SKM-1 (cell line): ENCODE measurements around the gene BRCA1.
"Not testable (repeated sequence)": the region's sequence is repeated elsewhere in the genome, so short reads cannot be mapped to it uniquely, and the experiment has no call there.

Source experiments
- DNase-seq: peaks from one replicate; lab custom pipeline; 2025; ENCODE audit not compliant: unreplicated experiment; lab: John Stamatoyannopoulos, UW

Gene BRCA1

GRCh38 chr17:43125133-43125966 is at the start of gene BRCA1:
BRCA1 (minus strand) TSS chr17:43125364; CDS start chr17:43124096, 1,268 bp downstream.
- DNase-seq, result peak; percentile 99

GRCh38 chr17:43171586-43172487 is 46.7 kb upstream of the BRCA1 start:
- peak; percentile 65 for DNase-seq

- DNase-seq, result peak; percentile 93
These were observed 45.8 kb upstream of the BRCA1 start, which contains the start of gene NBR1 for GRCh38 chr17:43170766-43171585. NBR1 (plus strand) TSS chr17:43171214; CDS start chr17:43175800, 4,586 bp downstream.

GRCh38 chr17:43170140-43170765 is 45.1 kb upstream of the BRCA1 start:
- peak; percentile 96 for DNase-seq

- DNase-seq, result no peak
These were observed 44.5 kb upstream of the BRCA1 start for GRCh38 chr17:43169561-43170139.

- DNase-seq, result not testable (repeated sequence)
These were observed 40.8 kb upstream of the BRCA1 start for GRCh38 chr17:43165971-43166370.

- DNase-seq, result not testable (repeated sequence)
These were observed 34.8 kb upstream of the BRCA1 start for GRCh38 chr17:43159957-43160356.

GRCh38 chr17:43159232-43159631 is 34.1 kb upstream of the BRCA1 start:
- DNase-seq, result not testable (repeated sequence)

- DNase-seq, result no peak
These were observed 30.5 kb upstream of the BRCA1 start for GRCh38 chr17:43155666-43156065.

GRCh38 chr17:43153197-43153835 is 28.2 kb upstream of the BRCA1 start:
- not testable (repeated sequence) for DNase-seq

- no peak for DNase-seq
These were observed 26.8 kb upstream of the BRCA1 start for GRCh38 chr17:43151880-43152456.

- DNase-seq, result no peak
These were observed 21.5 kb upstream of the BRCA1 start for GRCh38 chr17:43146649-43147048.

- DNase-seq, result no peak
These were observed 18.0 kb upstream of the BRCA1 start for GRCh38 chr17:43143201-43143600.

GRCh38 chr17:43142153-43142552 is 17.0 kb upstream of the BRCA1 start:
- no peak for DNase-seq

- DNase-seq, result peak; percentile 75
These were observed 15.5 kb upstream of the BRCA1 start for GRCh38 chr17:43140396-43141332.

- DNase-seq, result not testable (repeated sequence)
These were observed 13.4 kb upstream of the BRCA1 start for GRCh38 chr17:43138531-43138930.

GRCh38 chr17:43136574-43136973 is 11.4 kb upstream of the BRCA1 start:
- DNase-seq, result not testable (repeated sequence)

GRCh38 chr17:43135454-43135819 is 10.3 kb upstream of the BRCA1 start:
- DNase-seq, result no peak
